Neural crest cell (in vitro differentiated cells): ENCODE results near the gene HMGN1. TPM values are rescaled to one million over a fixed set of nuclear protein-coding genes. Genes with fewer than 3 reads are reported as not detected.

Experiments
- DNase-seq: peaks from one replicate; pipeline ENCODE4 v3.0.0; 2021; ENCODE audit warnings: low read depth, mixed read lengths, low spot score
- H3K27ac Mint-ChIP-seq: one replicate; pipeline ENCODE4 v1.8.0; 2021; ENCODE audit warnings: mild to moderate bottlenecking, mixed read lengths; ENCODE audit not compliant: unreplicated experiment
- H3K27me3 Mint-ChIP-seq: 2 replicates; pipeline ENCODE4 v1.8.0; 2021; ENCODE audit warnings: low read depth, mild to moderate bottlenecking, mixed read lengths
- H3K36me3 Mint-ChIP-seq: 2 replicates; pipeline ENCODE4 v1.8.0; 2021; ENCODE audit warnings: low read depth, mild to moderate bottlenecking, mixed read lengths
- H3K4me1 Mint-ChIP-seq: 2 replicates; pipeline ENCODE4 v1.8.0; 2021; ENCODE audit warnings: mixed read lengths
- H3K4me3 Mint-ChIP-seq: one replicate; pipeline ENCODE4 v1.8.0; 2021; ENCODE audit warnings: mild to moderate bottlenecking, mixed read lengths
- H3K9me3 Mint-ChIP-seq: 2 replicates; pipeline ENCODE4 v1.8.0; 2021; ENCODE audit warnings: mixed read lengths
- CTCF ChIP-seq: fragments of 200-600 bp; sonication (generic); conservative IDR thresholded peaks from 2 replicates; pipeline ENCODE4 v1.5.0; 2021; ENCODE audit warnings: antibody characterized with exemption, mild to moderate bottlenecking
- total RNA-seq: library from RNA; stranded (reverse); gene quantifications from 2 replicates; pipeline ENCODE4 v1.2.1, GENCODE V29; 2021

Gene HMGN1
- total RNA-seq, 1 donor from 2014 or later: 589 TPM

GRCh38 chr21:39350094-39351005, 1.5 kb upstream of the HMGN1 start:
- no peak for DNase-seq
- peaks cover 17% of the 10 kb centered on the region for H3K36me3 Mint-ChIP-seq
- peaks cover 34% of the 10 kb centered on the region for H3K4me1 Mint-ChIP-seq
- H3K27ac Mint-ChIP-seq: no peak overlapping the region
- peaks cover 2% of the 10 kb centered on the region for H3K9me3 Mint-ChIP-seq
- peak overlapping the region; percentile 97 for H3K4me3 Mint-ChIP-seq
- peak; percentile 28 for TF ChIP-seq CTCF
- no peaks in the 10 kb centered on the region for H3K27me3 Mint-ChIP-seq

- H3K4me1 Mint-ChIP-seq: peaks cover 43% of the 10 kb centered on the region
- H3K4me3 Mint-ChIP-seq: peak overlapping the region; percentile 97
- H3K9me3 Mint-ChIP-seq: no peaks in the 10 kb centered on the region
- TF ChIP-seq CTCF: no peak
- peak; percentile 90 for DNase-seq
- no peaks in the 10 kb centered on the region for H3K27me3 Mint-ChIP-seq
- peaks cover 22% of the 10 kb centered on the region for H3K36me3 Mint-ChIP-seq
- peak overlapping the region; percentile 98 for H3K27ac Mint-ChIP-seq
Measured at GRCh38 chr21:39349211-39350093, 564 bp upstream of the HMGN1 start.

GRCh38 chr21:39348040-39348354, 891 bp downstream of the HMGN1 start:
- H3K27me3 Mint-ChIP-seq: no peaks in the 10 kb centered on the region
- no peak for DNase-seq
- H3K27ac Mint-ChIP-seq: peak overlapping the region; percentile 98
- peak overlapping the region; percentile 98 for H3K4me3 Mint-ChIP-seq
- H3K36me3 Mint-ChIP-seq: peaks cover 30% of the 10 kb centered on the region
- H3K4me1 Mint-ChIP-seq: peaks cover 52% of the 10 kb centered on the region
- TF ChIP-seq CTCF: no peak
- H3K9me3 Mint-ChIP-seq: no peaks in the 10 kb centered on the region

GRCh38 chr21:39347537-39347936, 1.4 kb downstream of the HMGN1 start:
- Mint-ChIP-seq H3K4me3 (peak overlapping the region; percentile 98), H3K4me1 (peaks cover 52% of the 10 kb centered on the region), H3K27me3 (no peaks in the 10 kb centered on the region), H3K36me3 (peaks cover 31% of the 10 kb centered on the region), H3K9me3 (no peaks in the 10 kb centered on the region), H3K27ac (peak overlapping the region; percentile 73)
- DNase-seq: no peak
- TF ChIP-seq CTCF: no peak

GRCh38 chr21:39346671-39347331, 2.1 kb downstream of the HMGN1 start:
- H3K36me3 Mint-ChIP-seq: peaks cover 34% of the 10 kb centered on the region
- peak overlapping the region; percentile 98 for H3K4me3 Mint-ChIP-seq

More at GRCh38 chr21:39346671-39347331, 2.1 kb downstream of the HMGN1 start:
- peaks cover 52% of the 10 kb centered on the region for H3K4me1 Mint-ChIP-seq
- no peaks in the 10 kb centered on the region for H3K27me3 Mint-ChIP-seq
- DNase-seq: no peak
- no peak for TF ChIP-seq CTCF
- no peak overlapping the region for H3K27ac Mint-ChIP-seq
- H3K9me3 Mint-ChIP-seq: no peaks in the 10 kb centered on the region
